D341Med (cell line): ENCODE measurements around the gene KCNC3.
"Not testable (repeated sequence)": the region's sequence is repeated elsewhere in the genome, so short reads cannot be mapped to it uniquely, and the experiment has no call there.

Experiments used
- DNase-seq: peaks from one replicate; pipeline ENCODE4 v3.0.0; 2012; ENCODE audit warnings: low spot score

KCNC3 gene

DNA sequence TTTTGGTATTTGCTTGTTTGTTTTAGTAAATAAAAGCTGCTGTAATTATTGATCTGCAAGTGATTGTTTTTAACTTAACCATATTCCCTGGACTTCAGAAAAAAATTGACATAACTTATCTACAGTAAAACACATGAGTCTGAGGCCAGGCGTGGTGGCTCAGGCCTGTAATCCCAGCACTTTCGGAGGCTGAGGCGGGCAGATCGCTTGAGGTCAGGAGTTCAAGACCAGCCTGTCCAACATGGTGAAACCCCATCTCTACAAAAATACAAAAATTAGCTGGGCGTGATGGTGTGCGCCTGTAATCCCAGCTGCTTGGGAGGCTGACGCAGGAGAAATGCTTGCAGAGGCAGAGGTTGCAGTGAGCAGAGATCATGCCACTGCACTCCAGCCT, 24.3 kb upstream of the KCNC3 start:
- not testable (repeated sequence) for DNase-seq

DNA sequence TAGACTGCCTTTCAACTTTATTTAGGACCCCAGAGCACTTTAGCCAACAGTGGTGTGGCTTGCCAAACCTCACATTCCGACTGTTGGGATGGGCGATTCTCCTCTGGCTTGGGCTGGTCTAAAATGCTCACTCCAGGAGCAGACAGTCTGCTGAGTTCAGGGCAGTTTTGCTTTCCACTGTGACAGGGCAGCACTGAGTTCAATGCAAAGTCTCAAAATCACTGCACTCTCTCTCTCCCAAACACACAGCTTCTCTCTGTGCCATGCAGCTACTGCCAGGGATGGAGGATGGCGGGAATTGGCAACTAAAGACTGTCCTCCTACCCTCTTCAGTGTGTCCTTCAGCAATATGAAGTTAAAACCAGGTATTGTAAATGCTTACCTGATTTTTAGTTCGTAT, 23.1 kb upstream of the KCNC3 start:
- no peak for DNase-seq

DNA sequence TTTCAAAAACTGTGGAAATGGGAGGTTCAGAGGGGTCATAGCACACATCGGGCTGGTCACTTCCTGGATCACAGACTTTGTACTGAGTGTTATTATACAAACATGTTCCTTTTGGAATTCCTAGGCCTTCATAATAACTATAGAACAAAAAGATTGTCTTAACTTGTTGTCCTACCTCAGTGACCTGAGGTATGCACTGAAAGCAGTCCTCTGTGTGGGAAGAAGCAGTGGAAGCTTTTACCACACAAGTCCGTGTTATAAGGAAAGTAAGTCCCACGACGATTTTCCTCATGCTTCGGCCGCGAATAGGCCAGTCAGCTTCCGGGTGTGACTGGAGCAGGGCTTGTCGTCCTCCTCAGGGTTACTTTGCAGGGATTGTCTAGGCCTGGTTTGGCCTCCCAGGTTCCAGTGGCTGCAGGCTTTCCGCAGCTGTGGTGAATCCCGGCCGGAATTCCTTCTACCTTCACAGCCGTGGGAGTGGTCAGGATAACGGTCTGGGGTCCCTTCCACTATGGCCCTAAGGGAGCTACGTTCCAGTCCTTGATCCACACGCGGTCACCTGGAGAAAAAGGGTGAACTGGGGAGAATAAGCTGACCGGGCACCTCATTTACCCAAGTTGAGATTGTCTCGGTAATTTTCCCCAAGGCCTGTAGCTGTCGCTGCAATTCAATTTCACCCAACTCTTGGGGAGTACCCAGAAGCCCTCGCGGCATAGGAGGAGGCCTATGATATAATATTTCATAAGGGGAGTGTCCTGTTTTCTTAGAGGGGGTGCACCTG, 20.3 kb upstream of the KCNC3 start:
- DNase-seq, result peak; percentile 1

DNA sequence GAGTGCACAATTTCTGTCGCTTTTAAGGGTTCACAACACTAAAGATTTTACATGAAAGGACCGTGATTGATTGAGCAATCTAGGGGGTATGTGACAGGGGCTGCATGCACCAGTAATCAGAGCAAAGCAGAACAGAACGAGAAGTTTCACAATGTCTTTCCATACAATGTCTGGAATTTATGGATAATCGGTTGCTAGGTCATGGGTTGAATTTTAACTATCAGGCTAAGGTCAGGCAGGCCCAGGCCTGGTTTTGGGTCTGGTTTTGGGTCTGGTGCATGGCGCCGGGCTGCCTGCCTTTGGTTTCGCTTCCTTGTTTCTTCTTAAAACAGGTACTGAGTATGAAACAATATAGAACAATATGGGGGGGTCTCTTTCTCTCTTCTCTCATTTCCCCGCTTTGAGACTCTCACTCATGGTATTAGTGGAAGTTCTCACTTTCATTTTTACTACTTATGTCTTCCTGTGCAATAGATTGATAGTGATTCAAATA, 18.0 kb upstream of the KCNC3 start:
- DNase-seq, result not testable (repeated sequence)

DNA sequence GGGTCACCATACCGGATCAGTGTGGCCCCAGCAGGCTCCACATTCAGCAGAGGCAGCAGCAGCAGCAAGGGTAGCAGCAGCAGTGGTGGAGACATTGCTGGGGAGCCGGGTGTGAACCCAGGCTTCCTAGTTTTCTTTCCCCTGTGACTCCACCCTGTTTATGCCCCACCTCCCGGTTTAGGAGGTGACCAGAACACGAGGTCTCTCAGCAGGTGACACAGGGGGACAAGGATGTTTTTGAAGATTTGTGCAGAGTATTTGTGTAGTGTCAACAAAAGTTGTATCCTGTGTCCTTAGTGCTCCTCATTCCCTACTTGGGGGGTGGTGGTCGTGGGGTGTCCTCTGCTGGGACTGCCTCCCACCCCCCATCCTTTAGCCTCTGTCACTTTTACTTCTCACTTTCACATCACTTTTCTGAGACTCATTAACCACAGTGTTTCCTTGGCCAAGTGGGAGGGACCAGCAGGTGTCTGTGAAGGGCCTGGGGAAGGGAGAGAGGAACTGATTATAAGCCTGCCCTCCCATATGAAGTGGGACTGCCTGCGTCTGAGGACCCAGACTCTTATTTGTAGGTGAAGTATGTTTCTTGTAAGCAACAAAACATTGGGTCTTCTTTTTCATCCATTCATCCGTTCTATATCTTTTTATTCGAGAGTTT, 15.6 kb upstream of the KCNC3 start:
- no peak for DNase-seq

DNA sequence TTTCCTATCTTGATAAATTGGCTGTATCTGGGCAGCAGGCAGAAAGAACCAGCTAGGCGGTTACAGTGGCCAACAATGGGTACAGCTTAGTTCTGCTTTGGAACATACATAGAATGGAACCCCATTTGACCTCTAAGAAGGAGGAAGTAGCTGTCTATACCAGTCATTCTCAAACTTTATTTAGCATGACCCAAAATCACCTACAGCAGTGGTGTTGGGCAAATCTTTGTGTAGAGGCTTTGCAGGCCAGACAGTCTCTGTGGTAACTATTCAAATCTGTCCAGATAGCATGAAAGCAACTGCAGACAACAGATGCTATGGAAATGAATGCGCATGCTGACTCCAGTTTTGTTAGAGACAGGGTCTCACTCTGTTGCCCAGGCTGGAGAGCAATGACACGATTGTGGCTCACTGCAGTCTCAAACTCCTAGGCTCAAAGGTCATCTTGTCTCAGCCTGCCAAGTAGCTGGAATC, 12.0 kb upstream of the KCNC3 start:
- no peak for DNase-seq

DNA sequence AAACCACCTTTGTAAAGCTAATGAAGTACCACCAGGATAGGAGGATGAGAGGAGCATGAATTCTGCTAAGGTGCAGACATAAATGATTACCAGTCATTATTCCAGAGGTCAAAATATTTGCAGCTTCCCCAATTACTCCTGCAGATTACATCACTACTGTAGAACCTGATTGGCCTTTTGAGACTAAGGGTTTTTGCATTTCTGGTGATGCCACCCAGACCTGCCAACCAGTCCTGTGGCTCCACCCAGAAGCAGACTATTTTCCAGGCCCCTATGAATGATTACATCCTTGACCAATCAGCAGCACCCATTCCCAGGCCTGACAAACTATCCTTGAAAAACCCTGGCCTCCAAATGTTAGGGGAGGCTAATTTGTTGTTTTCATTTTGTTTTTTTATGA, 11.2 kb upstream of the KCNC3 start:
- DNase-seq, result no peak

DNA sequence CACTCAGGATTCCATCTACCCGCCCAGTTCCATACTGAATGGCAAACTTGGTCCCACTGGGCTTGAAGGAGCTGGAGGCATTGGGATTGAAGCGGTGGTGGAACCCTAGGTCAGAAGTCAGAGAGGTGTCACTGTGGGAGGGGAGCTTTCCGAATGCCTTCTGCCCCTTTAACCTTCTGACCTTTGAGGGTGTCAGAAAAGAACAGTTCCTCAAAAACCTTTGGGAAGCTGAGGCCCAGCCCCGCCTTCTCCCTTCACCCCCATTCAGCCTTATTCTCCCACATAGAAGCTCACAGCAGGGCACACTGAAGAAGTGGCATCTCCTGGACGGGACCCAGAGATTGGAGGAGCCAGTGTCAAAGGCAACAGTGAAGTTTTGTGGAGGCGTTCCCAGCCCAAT, 7.9 kb upstream of the KCNC3 start:
- DNase-seq, result not testable (repeated sequence)

DNA sequence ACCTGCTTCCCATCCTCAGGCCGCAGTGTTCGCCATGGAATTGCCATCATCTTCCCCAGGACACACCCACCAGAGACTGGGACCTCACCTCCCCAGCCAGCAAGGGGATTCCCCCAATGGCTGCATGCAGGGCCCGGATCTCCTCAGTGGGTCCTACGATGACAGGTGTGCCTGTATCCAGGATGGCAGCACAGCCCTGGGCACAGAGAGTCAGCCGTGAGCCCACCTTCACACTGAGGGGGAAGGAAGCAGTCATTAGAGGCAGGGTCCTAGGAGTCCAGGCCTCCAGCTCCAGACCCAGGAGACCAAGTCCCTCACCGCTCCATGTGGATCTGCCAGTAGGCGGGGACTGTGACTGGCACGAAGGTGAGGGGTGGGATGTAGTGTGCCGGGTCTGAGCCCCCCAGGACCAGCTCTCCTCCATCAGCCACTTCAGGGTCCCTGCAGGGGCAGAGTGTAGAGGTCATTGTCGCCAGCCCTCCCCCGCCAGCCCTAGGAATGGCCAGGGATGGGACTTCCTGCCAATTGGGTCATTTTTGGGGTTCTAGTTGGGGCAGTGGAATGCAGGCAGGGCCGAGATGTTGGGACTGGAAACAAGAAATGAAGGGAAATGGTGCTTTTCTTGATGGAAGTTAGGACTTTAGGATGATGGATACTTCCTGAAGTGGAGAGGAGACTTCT, 5.7 kb upstream of the KCNC3 start:
- DNase-seq, result no peak

DNA sequence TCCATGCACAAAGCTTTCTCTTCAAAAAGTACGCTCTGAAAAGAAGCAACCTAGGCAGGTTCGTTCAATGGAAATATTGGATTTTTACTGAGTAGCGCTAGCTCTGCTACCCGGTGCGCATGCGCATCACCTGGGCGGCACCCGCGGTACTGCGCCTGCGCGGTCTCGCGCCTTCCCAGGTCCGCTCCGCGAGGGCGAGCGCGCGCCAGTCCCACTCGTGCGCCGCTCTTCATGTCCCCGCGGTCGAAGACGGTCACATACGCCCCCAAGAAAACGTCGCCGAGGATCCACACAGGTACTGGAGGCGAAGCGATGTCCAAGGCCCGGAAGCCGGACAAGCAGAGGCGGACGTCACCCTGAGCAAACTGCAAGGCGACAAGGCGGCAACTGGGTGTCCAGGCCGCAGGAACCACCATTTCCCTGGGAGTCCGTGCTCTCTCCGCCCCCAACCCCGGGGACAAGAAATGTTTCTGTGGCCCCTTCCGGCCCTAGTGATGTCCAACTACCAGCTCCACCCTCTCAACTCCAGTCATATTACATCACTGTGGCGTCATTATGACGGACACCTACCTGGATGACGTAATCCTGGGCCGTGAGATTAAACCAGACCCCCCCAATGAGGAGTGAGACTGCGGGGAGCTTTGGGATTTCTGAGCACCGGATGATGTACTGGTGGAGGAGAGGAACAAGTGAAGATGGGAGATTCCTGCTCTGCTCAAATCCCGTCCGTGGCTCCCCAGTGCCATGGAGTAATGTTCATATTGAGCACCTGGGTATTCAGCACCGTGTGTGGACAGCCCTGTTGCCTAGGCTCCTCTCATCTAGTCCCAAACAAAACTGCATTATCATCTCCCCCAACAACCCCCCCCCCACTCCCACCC, 4.8 kb upstream of the KCNC3 start:
- no peak for DNase-seq

DNA sequence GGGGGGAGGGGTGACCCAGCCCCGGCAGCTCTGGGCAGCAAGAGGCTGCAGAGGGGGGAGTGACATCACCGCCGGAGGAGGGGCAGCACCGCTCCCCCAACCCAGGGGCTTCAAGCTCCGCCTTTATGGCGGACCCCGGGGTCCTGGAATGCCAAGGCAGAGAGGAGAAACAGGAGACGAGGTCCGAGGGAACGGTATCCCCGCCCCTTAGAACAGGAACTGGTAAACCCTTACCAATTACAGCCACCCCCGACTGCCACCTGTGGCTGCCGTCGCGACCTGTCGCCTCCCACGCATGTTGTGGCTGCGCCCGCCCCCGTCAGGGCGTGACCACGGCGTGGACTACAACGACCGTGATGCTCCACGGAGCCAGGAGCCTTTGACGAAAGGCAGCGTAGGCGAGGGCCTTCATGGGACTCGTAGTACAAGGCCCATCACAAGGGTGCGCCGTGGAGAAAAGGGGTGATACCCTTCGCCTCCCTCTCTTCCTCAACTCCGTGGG, 4.1 kb upstream of the KCNC3 start:
- DNase-seq, result no peak

DNA sequence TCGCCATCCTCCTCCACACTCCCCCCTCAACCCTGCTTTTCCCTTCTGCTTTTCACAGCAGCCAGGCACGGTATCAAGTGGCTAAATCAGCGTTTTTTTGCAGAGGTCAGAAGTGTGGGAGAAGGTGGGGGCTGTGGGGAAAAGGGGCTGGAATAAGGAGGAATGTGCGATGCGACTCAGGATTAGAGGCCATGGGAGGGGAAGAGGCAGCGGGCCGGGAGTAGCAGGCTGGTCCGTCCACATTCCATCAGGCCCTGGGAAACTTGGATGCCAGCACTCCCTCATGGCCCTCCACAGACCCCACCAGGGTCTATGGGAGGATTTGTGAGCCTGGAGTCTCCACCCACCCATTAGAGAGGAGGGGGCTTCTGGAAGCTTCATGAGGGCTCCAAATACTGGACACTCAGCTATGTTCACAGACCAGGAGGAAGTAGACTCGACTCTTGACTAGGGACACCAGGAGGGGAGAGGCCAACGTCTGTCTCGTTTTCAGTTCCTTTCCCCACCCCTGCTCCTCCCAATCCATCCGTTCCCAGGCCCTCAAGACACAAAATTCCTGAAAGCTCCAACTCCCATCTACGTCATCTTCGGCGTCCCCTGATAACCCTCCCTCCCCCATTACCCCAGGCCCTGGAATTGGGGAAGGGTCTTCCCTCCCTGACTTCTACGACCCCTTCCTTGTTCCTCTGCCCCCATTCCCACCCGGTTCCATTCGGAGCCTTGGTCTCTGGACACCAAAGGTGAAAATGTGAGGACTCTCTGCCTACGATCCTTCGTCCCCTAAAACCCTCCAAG, 3.3 kb upstream of the KCNC3 start:
- DNase-seq, result no peak

DNA sequence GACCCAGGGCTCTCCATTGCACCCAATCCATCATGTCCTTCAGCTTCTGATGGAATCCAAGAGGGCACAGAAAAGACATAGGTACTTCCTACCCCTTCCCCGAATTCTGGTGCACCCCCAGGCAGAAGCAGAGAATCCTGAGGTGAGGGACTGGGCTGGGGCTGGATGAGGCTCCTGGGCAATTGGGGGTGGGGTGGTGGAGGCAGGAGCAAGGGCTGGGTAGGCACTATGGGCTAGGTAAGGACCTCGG, 2.7 kb upstream of the KCNC3 start:
- DNase-seq, result no peak

DNA sequence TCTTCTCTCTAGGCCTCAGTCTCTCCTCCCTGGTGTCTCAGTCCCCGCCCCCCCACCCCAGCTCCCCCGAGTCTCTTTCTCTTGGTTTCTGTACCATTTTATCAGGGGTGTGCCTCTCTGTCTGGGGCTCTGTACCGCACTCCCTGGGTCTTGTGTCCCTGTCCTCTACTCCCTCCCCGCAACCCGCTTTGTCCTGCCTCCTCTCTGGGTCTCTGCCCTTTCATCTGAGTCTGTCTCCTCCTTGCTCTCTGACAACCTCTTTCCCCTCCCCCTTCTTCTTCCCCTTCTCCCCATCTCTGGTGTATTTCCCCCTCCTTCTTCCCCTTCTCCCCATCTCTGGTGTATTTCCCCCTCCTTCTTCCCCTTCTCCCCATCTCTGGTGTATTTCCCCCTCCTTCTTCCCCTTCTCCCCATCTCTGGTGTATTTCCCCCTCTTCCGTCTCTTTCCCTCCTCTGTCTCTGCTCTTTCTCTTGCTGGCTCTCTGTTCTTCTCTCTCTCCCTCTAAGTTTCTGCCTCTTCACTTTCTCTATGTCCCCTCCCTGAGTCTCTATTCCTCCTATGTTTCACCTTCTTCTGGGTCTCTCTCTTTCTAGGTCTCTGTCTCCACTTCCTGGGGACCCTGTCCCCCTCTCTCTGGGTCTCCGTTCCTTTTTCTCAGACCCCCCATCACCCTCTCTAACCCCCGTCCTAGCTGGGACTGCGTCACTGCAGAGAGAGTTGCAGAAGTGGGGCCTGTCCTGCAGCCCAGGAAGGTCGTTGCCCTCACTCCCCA, 2.2 kb upstream of the KCNC3 start:
- no peak for DNase-seq

DNA sequence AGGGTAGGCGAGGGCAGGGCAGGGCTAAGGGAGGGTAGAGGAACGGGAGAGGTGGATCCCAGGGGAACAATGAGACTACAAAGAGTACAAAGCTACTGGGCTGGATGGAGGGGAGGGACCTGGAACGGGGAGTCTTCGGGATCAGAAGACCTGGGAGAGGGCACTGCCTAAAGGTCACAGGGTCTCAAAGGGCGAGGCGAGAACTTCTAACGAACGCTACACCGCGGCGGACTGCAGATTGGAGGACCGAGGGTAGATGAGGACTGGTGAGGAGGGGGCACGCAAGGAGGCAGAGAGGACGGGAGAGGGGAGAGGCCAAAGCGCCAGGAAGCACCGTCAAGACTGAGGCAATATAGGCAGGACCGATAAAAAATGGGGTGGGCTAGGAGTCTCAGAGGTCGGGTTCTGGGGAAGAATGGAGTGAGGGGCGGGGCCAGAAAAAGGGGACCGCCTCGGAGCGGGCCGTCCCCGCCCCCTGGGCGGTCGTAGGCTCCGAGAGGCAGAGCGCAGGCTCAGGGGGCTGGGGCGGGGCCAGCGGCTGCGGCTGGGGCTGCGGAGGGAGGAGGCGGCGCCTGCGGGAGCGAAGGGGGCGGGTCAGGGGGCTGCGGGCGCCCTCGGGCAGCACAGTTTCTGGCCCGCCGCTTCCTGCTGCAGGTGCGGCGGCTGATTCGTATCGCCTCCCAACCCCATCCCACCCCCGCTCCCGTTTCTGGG, 1.3 kb upstream of the KCNC3 start:
- DNase-seq, result peak; percentile 97

DNA sequence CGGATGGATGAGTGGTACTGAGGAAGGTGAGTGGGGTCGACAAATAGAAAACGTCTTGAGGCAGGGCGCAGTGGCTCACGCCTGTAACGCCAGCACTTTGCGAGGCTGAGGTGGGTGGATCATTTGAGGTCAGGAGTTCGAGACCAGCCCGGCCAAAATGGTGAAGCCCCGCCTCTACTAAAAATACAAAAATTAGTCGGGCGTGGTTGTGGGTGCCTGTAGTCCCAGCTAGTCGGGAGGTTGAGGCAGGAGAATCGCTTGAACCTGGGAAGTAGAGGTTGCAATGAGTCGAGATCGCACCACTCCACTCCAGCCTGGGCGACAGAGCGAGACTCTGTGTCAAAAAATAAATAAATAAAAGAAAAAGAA, 733 bp upstream of the KCNC3 start:
- not testable (repeated sequence) for DNase-seq

DNA sequence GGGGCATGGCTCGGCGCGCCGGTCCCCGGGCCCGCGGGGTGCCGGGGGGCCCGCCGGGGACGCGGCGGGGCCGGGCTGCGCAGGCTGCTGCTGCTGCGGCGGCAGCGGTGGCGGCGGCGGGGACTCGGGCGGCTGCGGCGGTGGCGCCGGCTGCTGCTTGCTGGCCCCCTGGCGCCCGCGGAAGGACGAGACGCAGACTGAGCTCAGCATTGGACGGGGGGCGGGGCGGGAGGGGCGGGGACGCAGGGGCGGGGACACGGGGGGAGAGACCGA, 368 bp downstream of the KCNC3 start:
- no peak for DNase-seq

DNA sequence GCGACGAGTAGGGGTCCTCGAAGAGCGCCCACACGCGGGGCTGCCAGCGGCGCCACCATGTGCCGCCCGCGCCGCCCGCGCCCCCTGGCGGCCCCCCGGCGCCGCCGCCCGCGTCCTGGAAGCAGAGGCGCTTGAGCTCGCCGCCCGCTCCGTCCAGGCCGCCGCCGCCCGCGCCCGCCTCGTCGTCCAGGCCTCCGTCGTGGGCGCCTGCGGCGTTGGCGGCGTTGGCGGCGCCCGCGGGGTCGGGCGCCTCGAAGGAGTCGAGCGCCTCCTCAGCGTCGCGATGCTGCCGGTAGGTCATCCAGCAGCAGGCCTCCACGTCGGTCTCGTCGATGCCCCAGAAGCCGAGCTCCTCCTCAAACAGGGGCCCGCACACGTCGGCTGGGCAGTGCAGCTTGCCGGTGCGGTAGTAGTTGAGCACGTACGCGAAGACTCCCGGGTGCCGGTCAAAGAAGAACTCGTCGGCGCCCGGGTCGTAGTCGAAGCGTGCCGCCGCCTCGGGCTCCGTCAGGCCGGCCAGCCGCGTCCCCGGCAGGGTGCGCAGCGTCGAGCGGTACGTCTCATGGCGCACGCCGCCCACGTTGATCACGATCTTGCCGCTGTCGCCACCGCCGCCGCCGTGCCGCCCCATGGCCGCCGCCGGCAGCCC, 829 bp downstream of the KCNC3 start:
- DNase-seq, result peak; percentile 71

DNA sequence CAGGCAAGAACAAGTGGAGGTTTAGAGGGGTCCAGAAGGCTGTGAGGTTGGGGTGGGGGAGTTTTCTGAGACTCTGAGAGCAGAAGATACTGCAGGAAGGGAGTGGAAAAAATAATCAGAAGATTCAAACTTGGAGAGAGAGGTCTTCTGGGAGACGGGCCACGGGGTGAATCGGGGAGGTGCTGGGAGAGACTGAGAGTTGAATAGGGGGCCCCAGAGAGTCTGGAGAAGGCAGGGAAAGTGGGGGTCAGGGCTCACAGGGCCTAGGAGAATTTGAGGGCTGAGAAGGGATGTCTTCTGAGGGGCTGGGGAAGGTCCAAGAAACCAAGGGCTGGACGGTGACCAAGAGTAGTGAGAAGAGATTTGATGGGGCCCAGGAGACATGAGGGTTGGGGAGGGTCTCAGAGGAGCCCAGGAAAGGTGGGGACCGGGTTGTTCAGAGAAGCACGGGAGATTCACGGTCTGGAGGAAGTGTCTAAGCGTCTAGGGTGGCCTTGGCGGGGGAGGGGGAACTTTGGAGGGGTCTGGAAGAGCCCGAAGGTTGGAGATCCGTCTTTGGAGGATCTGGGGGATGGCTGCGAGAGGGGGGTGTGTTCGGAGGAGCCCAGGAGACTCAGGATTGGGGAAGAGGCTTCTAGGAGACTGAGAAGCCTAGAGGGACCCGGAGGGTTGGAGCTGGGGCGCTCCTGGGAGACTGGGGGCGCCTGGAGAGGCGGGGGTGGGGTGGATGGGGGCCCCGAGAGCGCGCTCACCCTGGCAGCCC, 1.5 kb downstream of the KCNC3 start:
- DNase-seq, result no peak
